ENCODE results near the gene KCTD19. TPM values are rescaled to one million over a fixed set of nuclear protein-coding genes. Genes with fewer than 3 reads are reported as not detected.
A peak's percentile ranks its signal among the peaks of the same experiment; 100 is the strongest.

The KCTD19 gene
- total RNA-seq, 1 donor from 2014 or later = not detected

- intact Hi-C loops (cut with DNase I) = no loop called here
- DNase-seq (ENCODE audit: low spot score) = no peak
Observed at GRCh38 chr16:67286441-67287235, 39.9 kb downstream of the KCTD19 start.

- DNase-seq (ENCODE audit: low spot score) = no peak
- intact Hi-C loops (cut with DNase I) = no loop called here
Observed at GRCh38 chr16:67284699-67285646, 41.6 kb downstream of the KCTD19 start.

- DNase-seq (ENCODE audit: low spot score) = no peak
- intact Hi-C loops (cut with DNase I) = no loop called here
Observed at GRCh38 chr16:67283826-67284555, 42.5 kb downstream of the KCTD19 start.

GRCh38 chr16:67283039-67283825, 43.3 kb downstream of the KCTD19 start:
- no peak for DNase-seq (ENCODE audit: low spot score)
- intact Hi-C loops (cut with DNase I) = no loop called here

GRCh38 chr16:67282447-67282805, 44.1 kb downstream of the KCTD19 start:
- intact Hi-C loops (cut with DNase I) = no loop called here
- no peak for DNase-seq (ENCODE audit: low spot score)

- DNase-seq (ENCODE audit: low spot score) = no peak
- intact Hi-C loops (cut with DNase I) = no loop called here
Observed at GRCh38 chr16:67281536-67282446, 44.8 kb downstream of the KCTD19 start.

GRCh38 chr16:67280090-67281015, 46.2 kb downstream of the KCTD19 start:
- DNase-seq (ENCODE audit: low spot score) = no peak
- intact Hi-C loops (cut with DNase I) = no loop called here

GRCh38 chr16:67279296-67280089, 47.0 kb downstream of the KCTD19 start, which contains the start of gene PLEKHG4:
PLEKHG4 (plus strand) TSS chr16:67279532; CDS start chr16:67280045, 513 bp downstream.
- DNase-seq (ENCODE audit: low spot score) = peak; percentile 90
- intact Hi-C loops (cut with DNase I) = no loop called here

GRCh38 chr16:67278773-67279295, 47.7 kb downstream of the KCTD19 start:
- intact Hi-C loops (cut with DNase I) = no loop called here
- DNase-seq (ENCODE audit: low spot score) = no peak

GRCh38 chr16:67277999-67278772, 48.4 kb downstream of the KCTD19 start:
- DNase-seq (ENCODE audit: low spot score) = no peak
- intact Hi-C loops (cut with DNase I) = no loop called here

- no peak for DNase-seq (ENCODE audit: low spot score)
- intact Hi-C loops (cut with DNase I) = no loop called here
Observed at GRCh38 chr16:67277294-67277998, 49.1 kb downstream of the KCTD19 start.

GRCh38 chr16:67275321-67275720, 51.2 kb downstream of the KCTD19 start:
- intact Hi-C loops (cut with DNase I) = no loop called here
- no peak for DNase-seq (ENCODE audit: low spot score)

- DNase-seq (ENCODE audit: low spot score) = no peak
- intact Hi-C loops (cut with DNase I) = no loop called here
Observed at GRCh38 chr16:67271446-67271845, 55.1 kb downstream of the KCTD19 start.

GRCh38 chr16:67270931-67271338, 55.6 kb downstream of the KCTD19 start:
- intact Hi-C loops (cut with DNase I) = no loop called here
- no peak for DNase-seq (ENCODE audit: low spot score)

- intact Hi-C loops (cut with DNase I) = no loop called here
Observed at GRCh38 chr16:67269766-67270165, 56.8 kb downstream of the KCTD19 start.

More at GRCh38 chr16:67269766-67270165, 56.8 kb downstream of the KCTD19 start:
- no peak for DNase-seq (ENCODE audit: low spot score)
